Measurements from ENCODE around the gene LEPR. TPM values are rescaled to one million over a fixed set of nuclear protein-coding genes. Genes with fewer than 3 reads are reported as not detected.

The LEPR gene
- total RNA-seq, 1 experiment from 2014 or later, result 3.0 TPM

DNA sequence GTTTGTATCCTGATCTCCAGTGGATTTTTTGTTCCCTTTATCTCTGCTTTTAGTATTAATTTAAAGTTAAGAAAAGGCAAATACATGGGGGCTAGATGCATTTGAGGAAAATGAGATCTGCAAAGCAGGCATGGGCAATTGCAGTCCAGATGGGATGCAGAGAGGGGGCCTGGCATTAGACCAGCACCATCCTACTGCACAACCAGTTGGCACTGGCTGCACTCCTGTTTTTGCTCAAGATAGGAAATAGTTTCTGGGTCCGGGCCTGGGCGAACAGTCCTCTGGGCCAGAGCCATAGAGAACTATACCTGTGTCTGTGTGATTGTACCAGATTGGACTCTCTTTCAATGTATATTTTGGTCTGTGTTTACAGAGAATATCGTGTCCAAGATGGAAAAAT is 34.0 kb upstream of the LEPR start:
- H3K4me3 ChIP-seq (ENCODE audit: low read depth in 2 of 2, low read length in 2 of 2), result no peak overlapping the region
- no peaks in the 10 kb centered on the region for H3K9me3 ChIP-seq (ENCODE audit: control insufficient read depth, insufficient read depth, low read depth, low read length)
- TF ChIP-seq, protein P1, sequence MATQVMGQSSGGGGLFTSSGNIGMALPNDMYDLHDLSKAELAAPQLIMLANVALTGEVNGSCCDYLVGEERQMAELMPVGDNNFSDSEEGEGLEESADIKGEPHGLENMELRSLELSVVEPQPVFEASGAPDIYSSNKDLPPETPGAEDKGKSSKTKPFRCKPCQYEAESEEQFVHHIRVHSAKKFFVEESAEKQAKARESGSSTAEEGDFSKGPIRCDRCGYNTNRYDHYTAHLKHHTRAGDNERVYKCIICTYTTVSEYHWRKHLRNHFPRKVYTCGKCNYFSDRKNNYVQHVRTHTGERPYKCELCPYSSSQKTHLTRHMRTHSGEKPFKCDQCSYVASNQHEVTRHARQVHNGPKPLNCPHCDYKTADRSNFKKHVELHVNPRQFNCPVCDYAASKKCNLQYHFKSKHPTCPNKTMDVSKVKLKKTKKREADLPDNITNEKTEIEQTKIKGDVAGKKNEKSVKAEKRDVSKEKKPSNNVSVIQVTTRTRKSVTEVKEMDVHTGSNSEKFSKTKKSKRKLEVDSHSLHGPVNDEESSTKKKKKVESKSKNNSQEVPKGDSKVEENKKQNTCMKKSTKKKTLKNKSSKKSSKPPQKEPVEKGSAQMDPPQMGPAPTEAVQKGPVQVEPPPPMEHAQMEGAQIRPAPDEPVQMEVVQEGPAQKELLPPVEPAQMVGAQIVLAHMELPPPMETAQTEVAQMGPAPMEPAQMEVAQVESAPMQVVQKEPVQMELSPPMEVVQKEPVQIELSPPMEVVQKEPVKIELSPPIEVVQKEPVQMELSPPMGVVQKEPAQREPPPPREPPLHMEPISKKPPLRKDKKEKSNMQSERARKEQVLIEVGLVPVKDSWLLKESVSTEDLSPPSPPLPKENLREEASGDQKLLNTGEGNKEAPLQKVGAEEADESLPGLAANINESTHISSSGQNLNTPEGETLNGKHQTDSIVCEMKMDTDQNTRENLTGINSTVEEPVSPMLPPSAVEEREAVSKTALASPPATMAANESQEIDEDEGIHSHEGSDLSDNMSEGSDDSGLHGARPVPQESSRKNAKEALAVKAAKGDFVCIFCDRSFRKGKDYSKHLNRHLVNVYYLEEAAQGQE (IDR thresholded peaks at IDR 0.05; ENCODE audit: insufficient read depth in 1 of 2, low read depth in 2 of 2, low read length in 1 of 2), result no peak
- TF ChIP-seq SIN3A (IDR thresholded peaks at IDR 0.05; ENCODE audit: borderline replicate concordance, insufficient read depth, low read depth, low read length), result no peak
- no peak for TF ChIP-seq TCF7L2 (IDR thresholded peaks at IDR 0.05; ENCODE audit: low read depth, low read length)
- TF ChIP-seq, protein P2, sequence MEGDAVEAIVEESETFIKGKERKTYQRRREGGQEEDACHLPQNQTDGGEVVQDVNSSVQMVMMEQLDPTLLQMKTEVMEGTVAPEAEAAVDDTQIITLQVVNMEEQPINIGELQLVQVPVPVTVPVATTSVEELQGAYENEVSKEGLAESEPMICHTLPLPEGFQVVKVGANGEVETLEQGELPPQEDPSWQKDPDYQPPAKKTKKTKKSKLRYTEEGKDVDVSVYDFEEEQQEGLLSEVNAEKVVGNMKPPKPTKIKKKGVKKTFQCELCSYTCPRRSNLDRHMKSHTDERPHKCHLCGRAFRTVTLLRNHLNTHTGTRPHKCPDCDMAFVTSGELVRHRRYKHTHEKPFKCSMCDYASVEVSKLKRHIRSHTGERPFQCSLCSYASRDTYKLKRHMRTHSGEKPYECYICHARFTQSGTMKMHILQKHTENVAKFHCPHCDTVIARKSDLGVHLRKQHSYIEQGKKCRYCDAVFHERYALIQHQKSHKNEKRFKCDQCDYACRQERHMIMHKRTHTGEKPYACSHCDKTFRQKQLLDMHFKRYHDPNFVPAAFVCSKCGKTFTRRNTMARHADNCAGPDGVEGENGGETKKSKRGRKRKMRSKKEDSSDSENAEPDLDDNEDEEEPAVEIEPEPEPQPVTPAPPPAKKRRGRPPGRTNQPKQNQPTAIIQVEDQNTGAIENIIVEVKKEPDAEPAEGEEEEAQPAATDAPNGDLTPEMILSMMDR (IDR thresholded peaks at IDR 0.05), result no peak
- TF ChIP-seq POLR2AphosphoS5 (IDR thresholded peaks at IDR 0.05; ENCODE audit: low read depth, low read length), result no peak
- no peak for DNase-seq (ENCODE audit: low read depth, low spot score)
- intact Hi-C loops (cut with micrococcal nuclease; ENCODE audit: unreplicated experiment) (no loop called here), in situ Hi-C loops (cut with HindIII; ENCODE audit: low pct_unique_long_range_greater_than_20kb, low sequenced_read_pairs) (no loop called here)
- ATAC-seq, result no peak
- ChIA-PET POLR2A (no interaction called here), CTCF (no interaction called here)
- BruUV-seq (replicated peaks), result no TSS peak
- no peaks in the 10 kb centered on the region for H3K36me3 ChIP-seq (ENCODE audit: control insufficient read depth, insufficient read depth, low read length)
- no peak overlapping the region for H3K27ac ChIP-seq (ENCODE audit: low read length)
- no peaks in the 10 kb centered on the region for H3K27me3 ChIP-seq (ENCODE audit: control insufficient read depth, insufficient read depth, low read length)
- H3K4me1 ChIP-seq (ENCODE audit: control insufficient read depth, insufficient read depth, low read length), result no peaks in the 10 kb centered on the region

DNA sequence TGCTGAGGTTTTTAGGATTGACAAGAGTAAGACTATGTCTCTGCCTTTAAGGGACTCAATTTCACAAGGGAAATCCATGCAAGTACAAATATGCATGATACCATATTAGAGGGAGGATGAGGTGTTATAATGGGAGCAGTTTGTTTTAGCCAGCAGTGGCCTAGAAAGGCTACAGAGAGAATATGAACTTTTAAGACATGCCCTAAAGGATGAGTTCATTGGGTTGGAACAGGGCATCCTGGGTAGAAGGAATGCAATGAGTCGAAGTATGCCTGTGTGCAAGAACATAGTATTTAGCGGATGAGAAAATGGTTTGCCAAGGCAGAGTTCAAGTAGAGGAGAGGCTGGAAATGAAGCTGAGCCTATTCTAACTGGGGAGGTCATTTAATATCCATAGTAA is 32.6 kb upstream of the LEPR start:
- DNase-seq (ENCODE audit: low read depth, low spot score) (no peak), ATAC-seq (no peak)
- H3K9me3 ChIP-seq (ENCODE audit: control insufficient read depth, insufficient read depth, low read depth, low read length), result no peaks in the 10 kb centered on the region
- intact Hi-C loops (cut with micrococcal nuclease; ENCODE audit: unreplicated experiment), result no loop called here
- no TSS peak for BruUV-seq (replicated peaks)
- in situ Hi-C loops (cut with HindIII; ENCODE audit: low pct_unique_long_range_greater_than_20kb, low sequenced_read_pairs), result no loop called here
- no peak overlapping the region for H3K4me3 ChIP-seq (ENCODE audit: low read depth in 2 of 2, low read length in 2 of 2)
- no peak for TF ChIP-seq TCF7L2 (IDR thresholded peaks at IDR 0.05; ENCODE audit: low read depth, low read length)
- TF ChIP-seq SIN3A (IDR thresholded peaks at IDR 0.05; ENCODE audit: borderline replicate concordance, insufficient read depth, low read depth, low read length), result no peak
- TF ChIP-seq, protein P2 (IDR thresholded peaks at IDR 0.05), result no peak
- TF ChIP-seq POLR2AphosphoS5 (IDR thresholded peaks at IDR 0.05; ENCODE audit: low read depth, low read length), result no peak
- TF ChIP-seq, protein P1 (IDR thresholded peaks at IDR 0.05; ENCODE audit: insufficient read depth in 1 of 2, low read depth in 2 of 2, low read length in 1 of 2), result no peak
- H3K27me3 ChIP-seq (ENCODE audit: control insufficient read depth, insufficient read depth, low read length), result no peaks in the 10 kb centered on the region
- H3K36me3 ChIP-seq (ENCODE audit: control insufficient read depth, insufficient read depth, low read length), result no peaks in the 10 kb centered on the region
- CTCF ChIA-PET, result no interaction called here
- POLR2A ChIA-PET, result no interaction called here
- no peaks in the 10 kb centered on the region for H3K4me1 ChIP-seq (ENCODE audit: control insufficient read depth, insufficient read depth, low read length)
- H3K27ac ChIP-seq (ENCODE audit: low read length), result no peak overlapping the region
